GM21390 (cell line): ENCODE results near the gene TSPAN15.
"Not testable (repeated sequence)": the region's sequence is repeated elsewhere in the genome, so short reads cannot be mapped to it uniquely, and the experiment has no call there.

Experiments
- ATAC-seq: cut with Tn5 transposase; IDR thresholded peaks from one replicate; pipeline ENCODE4 v1.9.1; 2021; ENCODE audit not compliant: unreplicated experiment

TSPAN15 gene

GRCh38 chr10:69445041-69445440 lies 6.2 kb upstream of the TSPAN15 start:
- no peak for ATAC-seq

GRCh38 chr10:69446229-69446628 lies 5.0 kb upstream of the TSPAN15 start:
- ATAC-seq: no peak

- ATAC-seq: no peak
These were observed 4.6 kb upstream of the TSPAN15 start for GRCh38 chr10:69446650-69447151.

- ATAC-seq: no peak
These were observed 1.4 kb upstream of the TSPAN15 start for GRCh38 chr10:69449841-69450240.

GRCh38 chr10:69450395-69450794 lies 870 bp upstream of the TSPAN15 start:
- not testable (repeated sequence) for ATAC-seq

- no peak for ATAC-seq
These were observed 553 bp downstream of the TSPAN15 start for GRCh38 chr10:69451784-69452251.

- ATAC-seq: no peak
These were observed 1.6 kb downstream of the TSPAN15 start for GRCh38 chr10:69452676-69453415.

GRCh38 chr10:69453795-69454194 lies 2.5 kb downstream of the TSPAN15 start:
- no peak for ATAC-seq

- ATAC-seq: no peak
These were observed 3.9 kb downstream of the TSPAN15 start for GRCh38 chr10:69455006-69455763.

GRCh38 chr10:69456880-69457693 lies 5.8 kb downstream of the TSPAN15 start:
- no peak for ATAC-seq

GRCh38 chr10:69457771-69458237 lies 6.5 kb downstream of the TSPAN15 start:
- no peak for ATAC-seq

- ATAC-seq: no peak
These were observed 7.3 kb downstream of the TSPAN15 start for GRCh38 chr10:69458430-69459100.

GRCh38 chr10:69459101-69459790 lies 8.0 kb downstream of the TSPAN15 start:
- ATAC-seq: no peak

- ATAC-seq: no peak
These were observed 8.8 kb downstream of the TSPAN15 start for GRCh38 chr10:69459893-69460575.

- ATAC-seq: no peak
These were observed 9.4 kb downstream of the TSPAN15 start for GRCh38 chr10:69460576-69461242.

- no peak for ATAC-seq
These were observed 10.2 kb downstream of the TSPAN15 start for GRCh38 chr10:69461243-69462025.

GRCh38 chr10:69463886-69464285 lies 12.6 kb downstream of the TSPAN15 start:
- ATAC-seq: no peak

GRCh38 chr10:69464401-69464800 lies 13.1 kb downstream of the TSPAN15 start:
- ATAC-seq: no peak
